Natural killer cell treated with Interleukin-12 subunit alpha and Interleukin-12 subunit beta and Interleukin-15 and Interleukin-18, amount 100 ng/mL, for 72 hours (primary cell): ENCODE measurements around the gene YAP1. TPM values are rescaled to one million over a fixed set of nuclear protein-coding genes. Genes with fewer than 3 reads are reported as not detected.

Experiments
- ATAC-seq, 2 donors: fragments of 150-1000 bp; cut with Tn5 transposase in 1 of 2; sonication (Bioruptor Pico), chemical (Tn5 transposase) in 1 of 2; 2 replicates each; pipeline ENCODE4 v1.10.0; 2021
- DNase-seq: peaks from one replicate; pipeline ENCODE4 v3.0.0; 2022; ENCODE audit warnings: low spot score
- H3K27ac Mint-ChIP-seq, 2 donors: 1 replicate in 1 of 2; 2 replicates in 1 of 2; pipeline ENCODE4 v1.8.0; 2022; ENCODE audit warnings: mixed read lengths in 2 of 2, mild to moderate bottlenecking in 1 of 2, moderate library complexity in 1 of 2
- H3K27me3 Mint-ChIP-seq, 2 donors: 1 replicate in 1 of 2; 2 replicates in 1 of 2; pipeline ENCODE4 v1.8.0; 2022; ENCODE audit warnings: mixed read lengths in 2 of 2
- H3K36me3 Mint-ChIP-seq: one replicate; pipeline ENCODE4 v1.8.0; 2022; ENCODE audit warnings: mixed read lengths
- H3K4me1 Mint-ChIP-seq, 2 donors: 1 replicate in 1 of 2; 2 replicates in 1 of 2; pipeline ENCODE4 v1.8.0; 2022; ENCODE audit warnings: low read depth in 2 of 2, mixed read lengths in 2 of 2, mild to moderate bottlenecking in 1 of 2
- H3K4me3 Mint-ChIP-seq: one replicate; pipeline ENCODE4 v1.8.0; 2022; ENCODE audit warnings: mixed read lengths
- H3K9me3 Mint-ChIP-seq: 2 replicates; pipeline ENCODE4 v1.8.0; 2022; ENCODE audit warnings: mixed read lengths
- total RNA-seq, 2 donors: library from RNA; stranded (reverse); gene quantifications; one replicate each; pipeline ENCODE4 v1.2.3, GENCODE V29; 2022

Gene YAP1
- total RNA-seq, 2 donors from 2014 or later = 0.56 TPM; not detected in 1

- DNase-seq (no peak), ATAC-seq (peak; percentile 32 to 55)
- no peaks in the 10 kb centered on the region for H3K9me3 Mint-ChIP-seq
- H3K36me3 Mint-ChIP-seq = peaks cover 6% of the 10 kb centered on the region
- no peak overlapping the region for H3K4me3 Mint-ChIP-seq
- H3K27me3 Mint-ChIP-seq = peaks cover 23 to 54% of the 10 kb centered on the region in 2 donors
- H3K4me1 Mint-ChIP-seq = peaks cover 6 to 7% of the 10 kb centered on the region in 2 donors
- H3K27ac Mint-ChIP-seq = no peak overlapping the region
These were observed 439 bp downstream of the YAP1 start for GRCh38 chr11:102110761-102111010.

- H3K36me3 Mint-ChIP-seq = peaks cover 6% of the 10 kb centered on the region
- H3K9me3 Mint-ChIP-seq = no peaks in the 10 kb centered on the region
- peaks cover 23 to 59% of the 10 kb centered on the region in 2 donors for H3K27me3 Mint-ChIP-seq
- H3K4me1 Mint-ChIP-seq = peaks cover 6 to 7% of the 10 kb centered on the region in 2 donors
- no peak overlapping the region for H3K27ac Mint-ChIP-seq
- H3K4me3 Mint-ChIP-seq = peak overlapping the region; percentile 70
- DNase-seq = no peak
- no peak for ATAC-seq
These were observed 952 bp downstream of the YAP1 start for GRCh38 chr11:102111011-102111786.

GRCh38 chr11:102111787-102112508 lies 1.7 kb downstream of the YAP1 start:
- H3K9me3 Mint-ChIP-seq = no peaks in the 10 kb centered on the region
- H3K4me1 Mint-ChIP-seq = peaks cover 6 to 7% of the 10 kb centered on the region in 2 donors
- H3K27ac Mint-ChIP-seq = no peak overlapping the region
- H3K36me3 Mint-ChIP-seq = peaks cover 6% of the 10 kb centered on the region
- no peak for ATAC-seq
- peak overlapping the region; percentile 70 for H3K4me3 Mint-ChIP-seq
- H3K27me3 Mint-ChIP-seq = peaks cover 29 to 64% of the 10 kb centered on the region in 2 donors
- no peak for DNase-seq

GRCh38 chr11:102112509-102112821 lies 2.2 kb downstream of the YAP1 start:
- H3K4me1 Mint-ChIP-seq = peaks cover 6 to 7% of the 10 kb centered on the region in 2 donors
- H3K36me3 Mint-ChIP-seq = peaks cover 6% of the 10 kb centered on the region
- H3K4me3 Mint-ChIP-seq = peak overlapping the region; percentile 39
- H3K27ac Mint-ChIP-seq = no peak overlapping the region
- ATAC-seq = no peak
- H3K27me3 Mint-ChIP-seq = peaks cover 26 to 59% of the 10 kb centered on the region in 2 donors
- DNase-seq = no peak
- no peaks in the 10 kb centered on the region for H3K9me3 Mint-ChIP-seq

- Mint-ChIP-seq H3K27me3 (peaks cover 24 to 61% of the 10 kb centered on the region in 2 donors), H3K36me3 (peaks cover 6% of the 10 kb centered on the region), H3K4me3 (no peak overlapping the region), H3K9me3 (no peaks in the 10 kb centered on the region), H3K4me1 (peaks cover 6 to 7% of the 10 kb centered on the region in 2 donors), H3K27ac (no peak overlapping the region)
- no peak for ATAC-seq
- no peak for DNase-seq
These were observed 3.8 kb downstream of the YAP1 start for GRCh38 chr11:102114032-102114431.

DNA sequence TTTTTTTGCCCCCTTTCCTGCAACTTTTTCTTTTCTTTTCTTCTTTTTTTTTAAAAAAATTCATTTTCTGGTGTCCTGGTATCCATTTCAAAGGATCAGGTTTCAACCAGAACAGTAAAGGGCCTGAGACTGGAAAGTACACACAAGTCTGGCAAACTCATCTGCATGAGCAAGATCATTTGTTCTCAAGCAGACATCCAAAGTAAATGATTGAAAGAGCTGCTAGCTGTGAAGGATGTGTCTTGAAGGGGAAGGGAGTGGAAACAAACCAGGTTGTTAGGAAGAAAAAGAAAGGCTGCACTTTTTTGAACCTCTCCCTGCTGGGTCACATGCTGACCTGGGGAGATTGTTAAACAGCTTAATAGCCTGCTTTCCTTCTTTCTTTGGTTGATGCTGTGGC lies 5.3 kb downstream of the YAP1 start:
- H3K9me3 Mint-ChIP-seq = no peaks in the 10 kb centered on the region
- H3K36me3 Mint-ChIP-seq = no peaks in the 10 kb centered on the region
- H3K4me3 Mint-ChIP-seq = no peak overlapping the region
- no peak for ATAC-seq
- no peak overlapping the region for H3K27ac Mint-ChIP-seq
- H3K27me3 Mint-ChIP-seq = peaks cover 19 to 51% of the 10 kb centered on the region in 2 donors
- no peak for DNase-seq
- H3K4me1 Mint-ChIP-seq = peaks cover 0 to 4% of the 10 kb centered on the region in 2 donors

- peaks cover 0 to 4% of the 10 kb centered on the region in 2 donors for H3K4me1 Mint-ChIP-seq
- ATAC-seq (no peak), DNase-seq (no peak)
- no peak overlapping the region for H3K4me3 Mint-ChIP-seq
- H3K36me3 Mint-ChIP-seq = no peaks in the 10 kb centered on the region
- H3K27ac Mint-ChIP-seq = no peak overlapping the region
- no peaks in the 10 kb centered on the region for H3K9me3 Mint-ChIP-seq
- peaks cover 19 to 49% of the 10 kb centered on the region in 2 donors for H3K27me3 Mint-ChIP-seq
These were observed 6.4 kb downstream of the YAP1 start for GRCh38 chr11:102116453-102117205.

DNA sequence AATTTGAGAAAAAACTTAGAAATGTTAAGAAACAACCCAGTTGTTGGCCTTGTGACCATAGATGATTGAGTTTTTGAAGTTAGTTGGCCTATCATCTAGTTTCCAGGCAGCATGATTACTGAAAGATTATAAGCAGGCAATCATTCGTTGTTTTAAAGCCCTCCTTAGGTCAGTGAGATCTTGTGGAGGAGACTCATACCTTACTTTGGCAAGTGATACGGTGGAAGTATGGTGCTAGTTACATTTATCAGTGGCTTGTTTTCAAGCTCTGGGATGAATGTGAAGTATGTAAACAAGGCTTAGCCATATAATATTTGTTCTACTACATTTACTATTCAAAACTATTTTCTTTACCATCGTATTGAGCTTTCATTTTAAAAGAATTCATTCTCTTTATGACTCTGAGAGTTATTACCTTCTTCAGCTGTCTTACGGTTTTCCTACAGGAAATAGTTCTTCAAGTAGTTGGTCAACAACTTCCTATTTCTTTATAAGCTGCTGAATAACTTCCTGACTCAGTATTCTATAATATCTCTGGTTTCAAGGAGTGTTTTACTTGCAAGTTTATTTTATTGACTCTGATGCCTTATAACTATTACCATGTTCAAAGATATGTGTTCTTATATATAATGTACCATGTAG lies 7.3 kb downstream of the YAP1 start:
- DNase-seq (no peak), ATAC-seq (no peak)
- Mint-ChIP-seq H3K36me3 (no peaks in the 10 kb centered on the region), H3K9me3 (no peaks in the 10 kb centered on the region), H3K4me3 (no peak overlapping the region), H3K27ac (no peak overlapping the region), H3K4me1 (no peaks in the 10 kb centered on the region), H3K27me3 (peaks cover 16 to 40% of the 10 kb centered on the region in 2 donors)

GRCh38 chr11:102118937-102119336 lies 8.7 kb downstream of the YAP1 start:
- DNase-seq = no peak
- H3K4me1 Mint-ChIP-seq = no peaks in the 10 kb centered on the region

DNA sequence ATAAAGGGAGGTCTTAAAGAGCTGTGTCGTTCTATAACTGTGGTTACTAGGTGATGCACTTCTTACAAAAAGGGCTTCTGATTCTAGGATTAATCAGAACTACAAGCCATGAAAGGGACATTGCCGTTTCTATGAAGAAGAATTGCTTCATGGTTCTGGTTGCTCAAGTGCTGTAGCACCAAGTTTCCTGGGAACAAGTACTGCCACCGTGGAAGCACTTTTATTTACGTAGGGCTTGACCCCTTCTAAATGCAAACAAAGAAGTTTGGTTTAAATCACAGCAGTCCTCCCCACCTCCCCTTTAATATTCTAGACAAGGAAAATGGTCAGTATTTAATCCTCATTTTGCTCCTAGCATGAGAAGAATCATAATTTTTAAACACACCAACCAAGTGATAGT lies 9.8 kb downstream of the YAP1 start:
- no peaks in the 10 kb centered on the region for H3K9me3 Mint-ChIP-seq
- H3K4me1 Mint-ChIP-seq = no peaks in the 10 kb centered on the region
- H3K4me3 Mint-ChIP-seq = no peak overlapping the region
- H3K27me3 Mint-ChIP-seq = peaks cover 13 to 27% of the 10 kb centered on the region in 2 donors
- ATAC-seq (no peak), DNase-seq (no peak)
- no peak overlapping the region for H3K27ac Mint-ChIP-seq
- no peaks in the 10 kb centered on the region for H3K36me3 Mint-ChIP-seq

More at GRCh38 chr11:102118937-102119336, 8.7 kb downstream of the YAP1 start:
- Mint-ChIP-seq H3K9me3 (no peaks in the 10 kb centered on the region), H3K4me3 (no peak overlapping the region), H3K27ac (no peak overlapping the region), H3K36me3 (no peaks in the 10 kb centered on the region), H3K27me3 (peaks cover 16 to 37% of the 10 kb centered on the region in 2 donors)
- no peak for ATAC-seq

GRCh38 chr11:102120437-102120973 lies 10.3 kb downstream of the YAP1 start:
- DNase-seq = no peak
- H3K4me3 Mint-ChIP-seq = no peak overlapping the region
- ATAC-seq = no peak
- no peaks in the 10 kb centered on the region for H3K4me1 Mint-ChIP-seq
- peaks cover 10 to 22% of the 10 kb centered on the region in 2 donors for H3K27me3 Mint-ChIP-seq
- H3K27ac Mint-ChIP-seq = no peak overlapping the region
- H3K36me3 Mint-ChIP-seq = no peaks in the 10 kb centered on the region
- no peaks in the 10 kb centered on the region for H3K9me3 Mint-ChIP-seq

DNA sequence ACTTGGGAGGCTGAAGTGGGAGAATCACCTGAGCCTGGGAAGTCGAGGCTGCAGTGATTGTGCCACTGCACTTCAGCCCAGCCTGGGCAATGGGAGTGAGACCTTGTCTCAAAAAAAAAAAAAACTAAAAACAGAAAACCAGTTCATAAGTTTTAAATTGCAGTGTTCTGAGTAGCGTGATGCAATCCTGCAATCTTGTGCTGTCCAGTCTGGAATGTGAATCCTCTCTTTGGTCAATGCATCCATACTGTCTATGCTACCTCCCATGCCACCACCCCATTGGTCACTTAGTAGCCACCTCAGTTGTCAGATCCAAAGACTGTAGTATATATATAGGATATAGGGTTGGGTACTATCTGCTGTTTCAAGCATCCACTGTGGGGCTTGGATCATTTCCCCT lies 11.1 kb downstream of the YAP1 start:
- no peak for DNase-seq
- no peak overlapping the region for H3K4me3 Mint-ChIP-seq
- peaks cover 9 to 13% of the 10 kb centered on the region in 2 donors for H3K27me3 Mint-ChIP-seq
- ATAC-seq = no peak
- no peak overlapping the region for H3K27ac Mint-ChIP-seq
- H3K36me3 Mint-ChIP-seq = no peaks in the 10 kb centered on the region
- no peaks in the 10 kb centered on the region for H3K4me1 Mint-ChIP-seq
- H3K9me3 Mint-ChIP-seq = no peaks in the 10 kb centered on the region

- no peak overlapping the region for H3K27ac Mint-ChIP-seq
- no peak for DNase-seq
- no peak for ATAC-seq
- no peaks in the 10 kb centered on the region for H3K36me3 Mint-ChIP-seq
- H3K4me3 Mint-ChIP-seq = no peak overlapping the region
- no peaks in the 10 kb centered on the region for H3K9me3 Mint-ChIP-seq
- H3K4me1 Mint-ChIP-seq = no peaks in the 10 kb centered on the region
- H3K27me3 Mint-ChIP-seq = no peaks in the 10 kb centered on the region
These were observed 24.4 kb downstream of the YAP1 start for GRCh38 chr11:102134597-102134996.
